GM19324 (cell line): ENCODE measurements around the gene DRD3.

Experiments used
- ATAC-seq: cut with Tn5 transposase; IDR thresholded peaks from one replicate; pipeline ENCODE4 v1.9.1; 2021; ENCODE audit warnings: mild to moderate bottlenecking, moderate library complexity; ENCODE audit not compliant: unreplicated experiment, low FRiP score

Gene DRD3

DNA sequence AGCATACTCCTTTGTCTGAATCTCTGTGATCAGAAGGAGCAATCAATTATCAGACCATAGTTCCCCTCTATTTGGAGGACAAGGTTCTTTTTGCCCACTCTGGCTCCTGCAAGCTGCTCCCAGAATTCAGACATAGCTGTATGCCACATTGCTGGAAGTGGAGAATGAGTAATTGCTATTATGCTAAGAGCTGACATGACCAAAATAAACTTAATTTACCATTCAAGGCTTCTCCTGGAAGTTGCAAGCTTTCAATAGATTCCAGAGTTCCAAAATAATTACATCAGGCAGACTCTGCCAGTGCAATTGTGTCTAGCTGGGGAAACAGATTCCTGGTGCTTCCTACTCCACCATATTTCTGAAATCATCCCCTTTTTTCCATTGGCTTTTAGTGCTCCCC lies 7.6 kb upstream of the DRD3 start:
- no peak for ATAC-seq

DNA sequence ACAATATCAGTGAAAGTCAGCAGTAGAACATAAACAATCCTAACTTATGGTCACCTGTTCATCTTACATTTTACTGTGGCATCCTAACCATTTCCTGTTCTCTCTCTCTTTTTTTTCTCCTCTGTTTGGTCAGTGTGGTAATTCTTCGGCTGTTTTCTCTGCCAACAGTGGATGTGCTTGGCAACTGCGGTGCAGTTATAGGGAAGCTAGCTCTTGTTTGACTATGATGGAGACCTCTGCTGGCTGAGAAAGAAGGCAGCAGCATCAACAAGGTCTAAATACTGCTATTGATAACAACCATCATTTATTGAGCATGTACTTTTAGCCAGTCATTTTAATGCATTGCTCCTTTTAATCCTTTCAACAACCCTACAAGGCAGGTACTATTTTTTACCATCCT lies 723 bp upstream of the DRD3 start:
- no peak for ATAC-seq

DNA sequence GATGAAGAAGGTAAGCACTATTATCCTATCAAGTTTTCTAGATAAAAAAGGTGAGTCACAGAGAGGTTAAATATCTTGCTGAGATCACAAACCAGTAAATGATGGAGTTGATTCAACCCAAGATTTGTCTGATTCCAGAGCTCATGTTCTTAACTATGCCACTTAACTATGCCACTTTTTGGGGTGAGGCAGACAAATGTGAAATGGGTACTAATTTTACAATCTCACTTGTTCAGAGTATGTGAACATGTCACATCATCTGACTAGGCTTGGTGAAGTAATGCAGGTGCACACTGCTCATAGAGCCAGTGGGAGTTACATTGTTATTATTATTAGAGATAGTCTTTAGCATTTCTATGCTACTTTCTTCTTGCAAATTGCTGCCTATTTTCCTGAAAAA lies 2.0 kb downstream of the DRD3 start:
- no peak for ATAC-seq

DNA sequence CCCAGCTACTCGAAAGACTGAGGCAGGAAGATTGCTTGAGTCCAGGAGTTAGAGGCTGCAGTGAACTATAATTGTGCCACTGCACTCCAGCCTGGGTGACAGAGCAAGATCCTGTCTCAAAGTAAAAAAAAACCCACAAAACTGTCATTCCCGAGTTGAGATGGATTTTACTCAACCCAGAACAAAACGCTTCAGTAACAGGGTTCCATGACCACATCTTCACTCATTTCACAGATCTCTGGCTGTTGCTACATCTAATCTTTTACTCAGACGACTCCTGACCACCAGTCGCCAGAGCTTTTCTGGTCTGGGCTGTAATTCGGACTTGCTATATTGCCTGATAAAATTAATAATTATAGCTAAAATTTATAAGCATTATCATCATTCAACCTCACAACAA lies 2.4 kb downstream of the DRD3 start:
- no peak for ATAC-seq

DNA sequence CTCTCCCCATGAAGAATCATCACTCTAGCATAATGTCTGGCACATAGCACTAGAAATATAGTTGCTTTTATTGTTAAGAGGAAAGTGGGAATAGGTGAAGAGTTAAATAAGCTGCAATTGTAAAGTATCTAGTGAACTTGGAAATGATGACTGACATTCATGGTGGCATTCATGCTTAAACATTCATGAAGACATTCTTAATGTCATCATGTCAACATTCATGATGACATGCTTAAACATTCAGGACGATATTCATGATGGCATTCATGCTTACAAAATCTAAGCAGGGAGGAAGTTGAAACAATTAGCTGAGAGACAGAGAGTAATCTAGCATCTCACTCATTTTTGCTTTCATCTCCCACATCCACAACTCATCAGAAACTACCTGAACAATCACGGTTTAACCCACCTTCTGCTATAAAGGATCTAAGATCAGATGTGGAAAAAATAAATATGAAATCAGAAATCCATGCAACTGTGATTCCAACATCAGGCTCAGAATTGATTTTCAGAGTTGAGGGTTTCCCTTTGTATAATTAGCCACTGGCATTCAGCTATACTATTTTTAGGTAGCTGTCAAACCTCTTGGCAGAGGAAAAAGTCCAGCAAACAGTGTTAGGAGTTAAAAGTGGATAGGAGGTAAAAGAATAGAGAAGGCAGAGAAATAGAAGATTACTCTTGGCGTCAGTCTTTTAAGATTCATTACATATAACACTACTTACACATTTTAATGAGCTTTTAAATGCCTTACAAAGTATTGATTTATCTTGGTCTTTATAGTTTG lies 3.5 kb downstream of the DRD3 start:
- no peak for ATAC-seq

DNA sequence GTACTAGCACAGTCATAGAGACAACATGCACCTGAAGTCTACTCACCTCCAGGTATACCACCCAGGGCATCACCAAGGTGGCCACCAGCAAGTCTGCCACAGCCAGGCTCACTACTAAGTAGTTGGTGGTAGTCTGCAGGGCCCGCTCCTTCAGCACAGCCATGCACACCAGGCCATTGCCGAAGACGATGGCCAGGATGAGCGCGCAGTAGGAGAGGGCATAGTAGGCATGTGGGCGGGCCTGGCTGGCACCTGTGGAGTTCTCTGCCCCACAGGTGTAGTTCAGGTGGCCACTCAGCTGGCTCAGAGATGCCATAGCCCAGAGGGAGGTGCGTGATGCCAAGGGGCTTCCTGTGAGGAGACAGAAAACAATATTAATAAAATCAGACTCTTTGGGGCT lies 7.2 kb downstream of the DRD3 start:
- no peak for ATAC-seq

DNA sequence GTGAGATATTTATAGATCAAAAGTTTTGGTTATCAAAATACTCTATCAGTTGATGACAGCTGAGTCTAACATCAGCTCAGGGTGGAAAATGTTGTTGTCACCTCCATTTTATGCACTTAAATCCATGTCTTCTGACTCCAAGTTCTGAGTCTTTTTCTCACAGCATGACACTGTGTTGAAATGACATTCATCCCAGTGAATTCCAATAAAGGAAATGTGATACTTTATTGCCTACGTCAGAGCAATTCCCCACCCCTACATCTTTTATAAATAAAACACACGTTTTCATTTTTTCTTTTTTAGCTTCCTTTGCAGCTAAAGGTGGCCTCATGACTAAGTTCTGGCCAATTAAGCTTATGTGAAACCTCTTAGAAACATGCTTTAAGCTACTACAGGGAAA lies 10.7 kb downstream of the DRD3 start:
- ATAC-seq = no peak

DNA sequence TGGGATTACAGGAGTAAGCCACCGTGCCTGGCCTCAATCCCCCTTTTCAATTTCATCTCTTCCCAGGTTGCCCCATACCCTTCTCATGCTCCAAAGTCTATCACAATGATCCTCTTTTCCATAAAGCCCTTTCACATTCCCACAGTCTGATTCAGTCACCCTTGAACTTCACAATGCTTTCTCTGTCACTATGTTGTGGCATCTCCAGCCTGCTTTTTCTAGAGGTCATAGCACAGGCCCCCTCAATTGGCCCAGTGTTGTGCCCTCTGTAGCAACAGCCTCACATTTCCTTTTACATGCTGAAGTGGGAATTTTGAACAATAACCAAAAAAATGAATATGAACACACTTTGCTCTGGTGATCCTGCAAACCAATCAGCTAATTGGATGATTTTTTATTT lies 21.5 kb downstream of the DRD3 start:
- ATAC-seq = no peak

DNA sequence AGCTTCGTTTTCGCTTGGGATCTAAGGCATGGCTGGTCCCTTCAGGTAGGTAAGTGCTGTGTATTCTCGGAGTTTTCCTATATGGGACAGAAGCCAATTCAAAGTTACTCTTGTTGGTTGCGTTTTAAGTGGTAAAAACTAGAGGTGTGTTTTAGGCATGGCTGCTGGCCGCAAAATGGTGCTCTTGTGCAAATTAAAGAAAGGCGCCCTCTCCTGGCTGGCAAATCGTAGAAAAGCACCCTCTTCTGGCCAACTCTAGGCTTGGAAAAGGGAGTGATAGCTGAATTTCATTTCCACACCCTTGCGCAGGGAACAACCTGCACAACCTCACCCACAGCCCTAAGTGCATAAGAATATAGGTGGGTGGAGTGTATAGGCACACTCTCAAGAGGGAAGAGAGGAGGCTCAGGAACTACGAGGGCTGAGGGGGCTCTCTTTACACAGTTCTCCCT lies 23.5 kb downstream of the DRD3 start:
- no peak for ATAC-seq

DNA sequence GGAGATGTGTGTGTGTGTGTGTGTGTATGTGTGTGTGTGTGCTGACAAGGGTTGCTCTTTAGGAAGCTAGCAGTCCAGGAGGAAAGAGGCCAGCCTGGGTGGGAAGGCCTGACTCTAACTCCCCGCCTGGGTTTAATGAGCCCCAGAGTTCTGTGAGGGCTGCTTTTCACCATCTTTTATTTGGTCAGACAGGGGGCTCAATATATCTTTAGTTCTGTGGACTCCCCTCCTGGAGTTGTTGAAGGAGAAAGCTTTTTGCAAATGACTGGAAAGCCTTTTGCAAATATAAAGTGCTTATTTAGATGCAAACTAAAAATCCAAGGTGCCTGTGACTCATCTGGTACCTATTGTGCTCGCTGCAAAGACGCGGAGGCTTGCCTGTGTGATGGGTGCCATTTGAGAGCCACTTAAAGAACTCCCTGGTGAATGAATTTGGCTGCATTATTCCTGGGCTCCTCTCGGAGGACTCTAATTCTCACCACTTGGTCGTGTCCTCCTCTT lies 24.5 kb downstream of the DRD3 start:
- ATAC-seq = no peak

DNA sequence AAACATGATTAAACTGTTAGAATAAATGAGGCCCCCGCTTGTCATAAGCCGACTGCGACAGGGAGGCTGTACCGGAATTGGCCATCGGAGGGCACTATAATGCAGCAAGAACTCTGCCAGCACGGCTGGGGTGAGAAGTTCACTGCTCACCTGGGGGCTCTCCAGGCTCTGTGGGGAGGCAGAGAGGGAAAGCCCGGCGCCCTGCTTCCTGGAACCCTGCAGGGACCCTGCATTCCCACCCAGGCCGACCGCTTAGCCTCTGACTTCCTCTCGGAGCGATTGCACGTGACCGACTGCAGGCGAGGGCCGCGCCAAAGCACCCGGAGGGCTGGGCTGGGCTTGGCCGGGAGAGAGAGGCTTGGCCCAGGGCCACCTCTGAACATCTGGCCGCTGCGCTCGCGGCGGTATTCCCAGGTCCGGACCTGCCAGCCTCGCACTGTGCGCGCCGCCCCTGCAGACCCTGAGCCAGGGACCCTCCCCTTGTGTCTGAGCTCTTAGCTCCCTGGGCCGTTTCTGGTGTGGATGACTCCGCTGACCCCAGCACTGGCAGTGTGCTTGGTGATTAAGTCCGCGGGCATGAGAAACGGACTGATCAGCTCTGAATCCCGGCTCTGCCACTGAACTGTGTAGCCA lies 26.2 kb downstream of the DRD3 start:
- ATAC-seq = peak; percentile 90

DNA sequence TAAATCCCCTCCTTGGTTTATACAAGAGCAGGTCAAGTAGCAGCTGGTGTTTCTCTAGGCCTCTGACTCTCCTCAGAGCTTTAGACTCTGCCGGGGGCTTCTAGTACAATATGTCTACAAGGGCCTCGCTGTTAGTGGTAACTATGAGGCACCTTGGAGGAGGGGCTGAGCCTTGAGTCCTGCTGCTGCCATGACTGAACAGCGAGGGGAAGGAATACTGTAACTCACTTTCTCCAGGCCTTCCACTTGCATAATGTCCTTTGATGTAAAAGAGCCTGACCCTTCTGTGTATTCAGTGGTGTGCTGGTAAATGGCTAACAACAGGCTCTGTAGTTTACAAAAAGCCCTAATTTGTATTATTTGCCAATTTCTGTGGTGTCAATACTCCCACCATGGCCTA lies 27.8 kb downstream of the DRD3 start:
- no peak for ATAC-seq

DNA sequence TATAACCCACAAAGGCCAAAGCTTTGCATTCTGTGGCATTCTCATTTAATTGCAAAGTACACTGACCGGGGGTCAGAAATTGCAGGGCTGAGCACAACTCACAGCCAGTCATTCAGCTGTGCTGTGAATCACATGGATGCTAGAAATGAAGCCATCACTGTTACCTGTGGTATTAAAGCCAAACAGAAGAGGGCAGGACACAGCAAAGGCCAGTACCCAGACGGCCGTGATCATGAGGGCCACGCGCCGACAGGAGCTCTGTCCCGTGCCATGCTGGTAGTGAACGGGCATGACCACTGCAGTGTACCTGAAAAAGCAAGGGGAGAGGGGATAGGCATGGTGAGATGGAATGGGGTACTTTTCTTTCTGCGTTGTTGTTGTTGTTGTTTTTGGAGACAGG lies 31.6 kb downstream of the DRD3 start:
- ATAC-seq = no peak

DNA sequence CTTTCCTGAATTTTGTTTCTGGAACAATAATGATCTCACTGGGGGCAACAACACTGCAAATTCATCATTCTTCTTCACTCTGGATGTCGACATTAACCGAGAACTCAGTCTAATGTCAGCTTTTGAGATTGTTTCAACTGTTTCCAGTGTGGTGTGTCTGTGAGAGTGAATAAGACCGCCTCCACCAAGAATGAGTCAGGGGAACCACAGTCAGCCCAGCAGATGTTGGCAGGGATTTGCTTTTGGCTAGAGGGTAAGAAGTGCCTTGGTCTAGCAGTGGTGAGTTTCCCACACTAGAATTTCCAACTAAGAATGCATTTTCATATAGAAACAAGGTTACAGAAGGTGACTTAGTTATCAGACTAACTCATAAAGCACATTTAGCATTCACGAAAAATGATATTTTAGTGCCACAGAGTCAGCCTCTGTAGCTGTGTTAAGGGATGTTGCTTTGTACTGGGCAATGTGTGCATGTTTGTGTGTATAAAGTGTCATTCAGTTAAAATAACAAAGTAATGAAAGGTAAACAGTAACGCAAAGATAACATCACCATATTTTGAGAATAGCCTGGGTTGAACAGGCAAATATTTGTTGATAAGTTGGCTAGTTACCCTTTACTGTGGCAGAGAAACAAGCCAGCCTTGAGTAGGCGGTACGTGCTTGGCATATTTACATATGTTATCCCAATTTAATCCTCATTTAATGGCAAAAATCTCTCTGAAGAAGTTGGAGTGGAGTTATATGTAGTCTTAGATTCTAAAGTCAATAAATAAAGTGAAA lies 33.8 kb downstream of the DRD3 start:
- no peak for ATAC-seq

DNA sequence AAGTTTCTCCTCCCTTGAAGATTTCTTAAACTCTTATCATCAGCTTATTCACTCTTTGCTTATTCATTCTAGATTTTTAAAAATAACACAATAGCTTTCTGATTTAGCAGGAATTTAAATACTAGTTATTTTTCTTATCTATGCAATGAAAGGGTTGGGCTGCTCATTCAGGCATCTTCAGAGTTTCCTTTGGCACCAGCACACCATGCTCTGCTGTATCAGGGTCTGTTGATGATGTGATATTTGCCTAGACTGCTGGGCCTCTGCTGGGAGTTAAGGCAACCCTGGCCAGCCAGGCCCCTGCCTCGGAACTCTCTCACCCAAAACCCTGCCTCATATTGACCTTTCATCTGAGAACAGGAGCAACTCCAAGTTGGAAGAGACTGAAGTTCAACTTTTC lies 35.0 kb downstream of the DRD3 start:
- no peak for ATAC-seq

DNA sequence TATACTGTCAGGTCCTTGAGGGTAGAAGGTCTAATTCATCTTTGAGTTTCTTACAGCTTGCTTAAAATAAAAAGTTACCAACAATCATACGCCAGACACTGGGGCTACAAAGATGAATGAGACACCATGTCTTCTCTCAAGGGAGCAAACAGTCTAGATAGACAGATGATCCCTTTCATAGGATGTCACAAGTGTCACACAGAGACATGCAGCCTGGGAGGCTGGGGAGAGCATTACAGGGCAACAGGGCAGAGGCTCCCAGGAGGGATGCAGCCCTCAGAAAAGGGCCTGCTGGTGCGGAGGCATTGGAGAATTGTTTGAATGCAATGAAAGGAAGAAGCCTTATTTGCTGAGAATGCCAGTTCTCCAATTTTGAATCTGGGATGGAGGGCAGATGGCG lies 39.0 kb downstream of the DRD3 start:
- no peak for ATAC-seq

DNA sequence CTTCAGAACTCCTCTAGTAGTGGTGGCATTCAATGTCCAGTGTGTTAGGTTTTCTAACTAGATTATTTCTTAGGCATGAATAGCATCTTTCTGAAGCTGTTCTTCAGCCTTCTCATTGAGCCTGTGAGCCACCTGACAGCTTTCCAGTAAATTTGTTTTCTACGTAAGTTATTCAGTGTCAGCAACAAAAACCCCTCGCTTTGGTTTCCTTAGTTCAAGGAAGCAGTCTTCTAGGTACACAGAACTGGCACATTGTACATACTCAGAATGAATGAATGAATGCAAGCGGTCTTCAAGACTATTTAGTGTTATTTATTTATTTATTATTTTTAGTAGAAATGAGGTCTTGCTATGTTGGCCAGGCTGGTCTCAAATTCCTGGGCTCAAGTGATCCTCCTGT lies 44.9 kb downstream of the DRD3 start:
- ATAC-seq = no peak

DNA sequence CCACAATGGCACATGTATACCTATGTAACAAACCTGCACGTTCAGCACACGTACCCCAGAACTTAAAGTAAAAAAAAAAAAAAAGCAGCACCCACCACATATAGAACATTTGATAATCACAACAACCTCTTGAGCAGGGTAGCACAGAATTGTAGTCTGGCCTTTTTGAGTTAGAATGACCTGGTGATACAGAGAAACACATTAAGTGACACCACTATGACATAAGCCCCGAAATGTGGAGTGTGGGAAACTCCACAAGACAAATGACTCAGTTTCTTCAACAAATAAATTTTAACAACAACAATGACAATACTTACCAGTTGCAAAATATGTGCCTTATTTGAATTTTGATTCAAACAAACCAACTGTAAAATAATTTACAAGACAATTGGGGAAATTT lies 46.4 kb downstream of the DRD3 start:
- no peak for ATAC-seq

DNA sequence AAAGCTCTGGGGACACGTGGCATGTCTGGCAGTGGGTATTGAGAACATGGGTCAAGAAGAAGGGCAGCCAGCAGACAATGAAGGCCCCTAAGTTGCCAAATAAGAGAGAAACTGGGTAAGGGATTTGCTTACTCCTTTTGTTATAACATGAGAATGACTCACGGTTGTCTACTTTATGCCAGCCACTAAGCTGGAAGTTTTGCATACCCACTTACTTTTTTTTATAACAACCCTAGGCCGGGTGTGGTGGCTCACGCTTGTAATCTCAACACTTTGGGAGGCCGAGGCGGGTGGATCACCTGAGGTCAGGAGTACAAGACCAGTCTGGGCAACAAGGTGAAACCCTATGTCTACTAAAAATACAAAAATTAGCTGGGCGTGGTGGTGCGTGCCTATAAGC lies 50.0 kb downstream of the DRD3 start:
- ATAC-seq = no peak

DNA sequence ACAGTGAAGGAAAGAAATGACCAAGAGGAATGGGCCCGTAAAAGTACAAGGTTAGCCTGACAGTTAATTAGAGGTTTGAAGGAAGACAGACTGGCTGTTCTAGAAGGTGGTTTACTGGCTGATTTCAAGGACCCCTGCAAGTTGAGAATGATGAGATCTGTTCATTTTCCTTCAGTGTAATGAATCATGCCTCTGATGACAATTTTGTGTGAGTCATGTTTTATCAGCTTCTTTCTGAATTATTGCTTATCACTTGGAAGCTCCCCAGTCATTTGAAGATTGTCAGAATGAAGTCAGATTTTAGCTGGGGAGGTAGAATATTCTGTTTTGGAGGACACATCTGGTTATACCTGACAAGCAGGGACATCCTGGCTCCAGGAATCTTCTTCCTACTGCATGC lies 50.6 kb downstream of the DRD3 start:
- ATAC-seq = no peak

DNA sequence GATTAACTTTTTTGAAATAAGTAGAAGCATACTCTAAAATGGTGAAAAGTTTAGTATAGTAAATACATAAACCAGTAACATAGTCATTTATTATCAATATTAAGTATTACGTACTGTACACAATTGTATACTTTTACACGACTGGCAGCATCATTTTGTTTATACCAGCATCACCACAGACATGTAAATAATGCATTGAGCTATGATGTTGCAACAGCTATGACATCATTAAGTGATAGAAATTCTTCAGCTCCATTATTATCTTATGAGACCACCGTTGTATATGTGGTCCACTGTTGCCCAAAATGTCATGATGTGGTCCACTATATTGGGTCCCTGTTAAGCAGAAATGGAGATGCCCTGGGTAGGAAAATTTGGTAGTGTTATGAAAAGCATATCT lies 51.3 kb downstream of the DRD3 start:
- no peak for ATAC-seq
